HepG2 (cell line): ENCODE results near the gene TP73. TPM values are rescaled to one million over a fixed set of nuclear protein-coding genes. Genes with fewer than 3 reads are reported as not detected.

Experiments used
- ATAC-seq: fragments of 200-7000 bp; cut with Tn5 transposase; 3 replicates; pipeline ENCODE4 v1.9.1; 2020; ENCODE audit warnings: mild to moderate bottlenecking, moderate library complexity
- BruUV-seq: library from RNA; stranded (reverse); fragments of 400-500 nt; replicated peaks from 2 replicates; lab custom pipeline; 2021; lab: Mats Ljungman, UMichigan
- CTCF ChIA-PET: fragments of 300-600 bp; formaldehyde crosslinking; extraction: SDS; loops from one replicate; lab custom pipeline; 2021; ENCODE audit warnings: low total read pairs, inconsistent platforms, low intra/inter-chr PET ratio; lab: Yijun Ruan, JAX
- POLR2A ChIA-PET: fragments of 350-600 bp; sonication (Branson Sonifier 250); formaldehyde crosslinking; loops from one replicate; lab custom pipeline; 2020; ENCODE audit warnings: antibody characterized with exemption, inconsistent platforms; lab: Yijun Ruan, JAX
- DNase-seq: peaks from one replicate; pipeline ENCODE4 v3.0.0-alpha.2; 2015; ENCODE audit warnings: low spot score
- FAIRE-seq: peaks from 3 replicates; lab custom pipeline; 2011; peaks lifted over from hg19 to GRCh38; lab: Jason Lieb, UNC
- H2AFZ ChIP-seq: one replicate; pipeline ENCODE4 v1.6.1; 2011; ENCODE audit warnings: low read length, inconsistent platforms
- H3K27ac ChIP-seq: fragments of 300-600 bp; 3 replicates; pipeline ENCODE4 v1.8.0; 2011; ENCODE audit warnings: mixed run types, mild to moderate bottlenecking, mixed read lengths, low read length, inconsistent platforms; ENCODE audit not compliant: insufficient read depth; ENCODE audit errors: extremely low read length
- H3K27me3 ChIP-seq, 2 experiments: fragments of 200-600 bp in 1 of 2; 2 replicates in 1 of 2; 3 replicates in 1 of 2; pipeline versions ENCODE4 v1.6.0 to v1.8.0; 2011; ENCODE audit warnings: low read length in 2 of 2, mild to moderate bottlenecking in 2 of 2, moderate library complexity in 2 of 2, inconsistent platforms in 1 of 2; ENCODE audit not compliant: insufficient read depth in 2 of 2, control insufficient read depth in 1 of 2
- H3K36me3 ChIP-seq, 2 experiments: fragments of 200-600 bp in 1 of 2; replicated peaks in 1 of 2; 2 replicates in 1 of 2; 3 replicates in 1 of 2; pipeline versions ENCODE4 v1.5.1 to v1.8.0; 2011; ENCODE audit warnings: low read length in 2 of 2, inconsistent platforms in 1 of 2; ENCODE audit not compliant: insufficient read depth in 2 of 2, control insufficient read depth in 1 of 2
- H3K4me1 ChIP-seq: 2 replicates; pipeline ENCODE4 v1.5.1; 2012; ENCODE audit warnings: low read length, inconsistent platforms; ENCODE audit not compliant: insufficient read depth
- H3K4me2 ChIP-seq: 2 replicates; pipeline ENCODE4 v1.6.0; 2011; ENCODE audit warnings: low read depth, low read length, inconsistent platforms
- H3K4me3 ChIP-seq, 3 experiments: fragments of 200-600 bp in 1 of 3; sonication (generic), shearing (Covaris generic) in 1 of 3; replicated peaks in 1 of 3; 2 replicates each; pipeline ENCODE4 v1.5.1; 2011 to 2016; ENCODE audit warnings: low read length in 3 of 3, inconsistent platforms in 2 of 3, low read depth in 2 of 3, mild to moderate bottlenecking in 2 of 3, control low read depth in 1 of 3, mixed read lengths in 1 of 3; ENCODE audit not compliant: insufficient read depth in 1 of 3
- H3K79me2 ChIP-seq: one replicate; pipeline ENCODE4 v1.6.1; 2011; ENCODE audit warnings: low read length, inconsistent platforms; ENCODE audit not compliant: insufficient read depth
- H3K9ac ChIP-seq: 2 replicates; pipeline ENCODE4 v1.6.0; 2011; ENCODE audit warnings: mild to moderate bottlenecking, low read depth, low read length, inconsistent platforms; ENCODE audit not compliant: insufficient read depth
- H3K9me3 ChIP-seq: 2 replicates; pipeline ENCODE4 v1.5.1; 2012; ENCODE audit warnings: mild to moderate bottlenecking, low read length
- H4K20me1 ChIP-seq: 2 replicates; pipeline ENCODE4 v1.6.0; 2011; ENCODE audit warnings: inconsistent platforms, mild to moderate bottlenecking, low read length, moderate library complexity; ENCODE audit not compliant: insufficient read depth
- ATF7 ChIP-seq, 2 experiments: fragments of 450-650 bp in 1 of 2; sonication (generic) in 1 of 2; formaldehyde crosslinking in 1 of 2; IDR thresholded peaks; 2 replicates each; pipeline versions ENCODE4 v1.4.0 to v1.6.1; 2016 to 2020; ENCODE audit warnings: antibody characterized with exemption in 1 of 2, mild to moderate bottlenecking in 1 of 2, missing genetic modification reagents in 1 of 2
- CBX5 ChIP-seq: sonication (generic); formaldehyde crosslinking; IDR thresholded peaks from 2 replicates; pipeline ENCODE4 v1.4.0; 2020; ENCODE audit warnings: missing genetic modification reagents, borderline replicate concordance
- CREB1 ChIP-seq, 2 experiments: fragments of 450-650 bp in 1 of 2; IDR thresholded peaks; 2 replicates each; pipeline ENCODE4 v1.6.1; 2016 to 2017; ENCODE audit warnings: control low read depth in 1 of 2, mild to moderate bottlenecking in 1 of 2, missing compliant biosample characterization in 1 of 2, missing genetic modification characterization in 1 of 2
- EZH2 ChIP-seq: conservative IDR thresholded peaks from 2 replicates; pipeline ENCODE4 v1.6.1; 2012; ENCODE audit warnings: mild to moderate bottlenecking, low read depth, low read length, moderate library complexity
- FIP1L1 ChIP-seq: fragments of 200-400 bp; formaldehyde crosslinking; IDR thresholded peaks from 2 replicates; pipeline ENCODE4 v1.6.1; 2018; ENCODE audit warnings: low read depth, mild to moderate bottlenecking, low read length, moderate library complexity, borderline replicate concordance; ENCODE audit not compliant: insufficient read depth
- FOSL2 ChIP-seq: sonication (generic); formaldehyde crosslinking; IDR thresholded peaks from 2 replicates; pipeline ENCODE4 v1.4.0; 2020; ENCODE audit warnings: missing genetic modification reagents
- NFAT5 ChIP-seq: sonication (generic); formaldehyde crosslinking; IDR thresholded peaks from 2 replicates; pipeline ENCODE4 v1.4.0; 2020; ENCODE audit warnings: missing genetic modification reagents
- SALL1 ChIP-seq: sonication (generic); formaldehyde crosslinking; IDR thresholded peaks from 2 replicates; pipeline ENCODE4 v1.8.0; 2022; ENCODE audit warnings: mild to moderate bottlenecking, missing genetic modification reagents
- ZNF557 ChIP-seq: sonication (generic); formaldehyde crosslinking; IDR thresholded peaks from 2 replicates; pipeline ENCODE4 v1.4.0; 2020; ENCODE audit warnings: missing genetic modification reagents
- WGBS: methylation state at CpG from one replicate; pipeline ENCODE4 v1.1.6; 2017; ENCODE audit warnings: low lambda C conversion rate; 5-methylcytosine and 5-hydroxymethylcytosine counted together
- in situ Hi-C: cut with HindIII; loops from 2 replicates; pipeline ENCODE4 v1.10.0; 2017; ENCODE audit warnings: low pct_unique_long_range_greater_than_20kb; ENCODE audit not compliant: extremely low pct_ligation_motif_present
- intact Hi-C: fragments of 100-400 bp; cut with micrococcal nuclease; formaldehyde crosslinking; loops from one replicate; pipeline ENCODE4 v1.10.0; 2022; ENCODE audit not compliant: unreplicated experiment
- polyA plus RNA-seq, 8 experiments: library from polyadenylated mRNA; depleted of rRNA in 3 of 8; stranded (reverse) in 7 of 8; unstranded in 1 of 8; fragments of >200 nt; fragmentation: Illumina TruSeq in 4 of 8; extraction: Trizol in 4 of 8; gene quantifications; 2 replicates each; pipeline versions ENCODE4 v1.2.1 to v1.2.3, GENCODE V29; 2011 to 2016; ENCODE audit warnings: low read depth in 4 of 8, missing spikeins in 1 of 8, mixed read lengths in 1 of 8; ENCODE audit not compliant: insufficient read depth in 1 of 8
- total RNA-seq, 5 experiments: library from RNA; depleted of rRNA; stranded (reverse); fragments of >200 nt; fragmentation: Illumina TruSeq; extraction: Trizol; gene quantifications; 2 replicates each; pipeline ENCODE4 v1.2.3, GENCODE V29; 2016; ENCODE audit warnings: low read depth in 1 of 5

Gene TP73
- total and polyA plus RNA-seq, 2 of the 13 experiments (the other 11 are each of a cell fraction or from before 2014, with no cell fraction given) = 0.49 to 1.1 TPM

GRCh38 chr1:3753656-3754454, 101.5 kb downstream of the TP73 start:
- Histone ChIP-seq H3K4me1 (no peaks in the 10 kb centered on the region), H3K27ac (no peak overlapping the region), H3K9me3 (no peaks in the 10 kb centered on the region), H3K9ac (no peak overlapping the region), H2AFZ (no peak overlapping the region), H3K4me2 (no peak overlapping the region), H3K36me3 (no peaks in the 10 kb centered on the region), H3K27me3 (peaks cover 15 to 55% of the 10 kb centered on the region in 2 experiments; a peak in 4 of 5 replicates)
- in situ Hi-C loops = no loop called here
- DNase-seq (no peak), ATAC-seq (no peak; the same call in 2 of the 3 replicates), FAIRE-seq (no peak)
- intact Hi-C loops = no loop called here
- BruUV-seq = no TSS peak
- 69% methylated on average over 5 of the region's 20 CpGs for WGBS
- CTCF ChIA-PET = no interaction called here
- TF ChIP-seq ZNF557 (CRISPR knock-in tag) (no peak), CBX5 (no peak), FIP1L1 (no peak)
- TF ChIP-seq, all 625 proteins: peak for 0
- POLR2A ChIA-PET = interaction anchor here (1.4 kb wide), 1 partner anchor 16 kb away, joined by 3 read pairs; no protein-coding TSS in a partner anchor
- H4K20me1 ChIP-seq = no peaks in the 10 kb centered on the region
- no peak overlapping the region for H3K4me3 ChIP-seq
- H3K79me2 ChIP-seq = no peaks in the 10 kb centered on the region

- no peak overlapping the region for H3K27ac ChIP-seq
- no peak for FAIRE-seq
- ChIA-PET POLR2A (interaction anchor here (0.7 to 0.8 kb wide), 2 partner anchors 8 to 15 kb away, joined by 3 read pairs; no protein-coding TSS in a partner anchor), CTCF (no interaction called here)
- intact Hi-C loops (no loop called here), in situ Hi-C loops (no loop called here)
- H3K36me3 ChIP-seq = no peaks in the 10 kb centered on the region
- H3K27me3 ChIP-seq = peaks cover 17 to 70% of the 10 kb centered on the region in 2 experiments; a peak in 4 of 5 replicates
- H3K9me3 ChIP-seq = no peaks in the 10 kb centered on the region
- no peak overlapping the region for H3K9ac ChIP-seq
- H3K4me1 ChIP-seq = no peaks in the 10 kb centered on the region
- no peaks in the 10 kb centered on the region for H3K79me2 ChIP-seq
- ATAC-seq = no peak
- H4K20me1 ChIP-seq = no peaks in the 10 kb centered on the region
- no peak overlapping the region for H2AFZ ChIP-seq
- no peak for DNase-seq
- 49% methylated on average over 17 of the region's 21 CpGs for WGBS
- TF ChIP-seq EZH2 (0 out of 2 replicates have a peak, but pooled peaks have one; percentile 22), FOSL2 (CRISPR knock-in tag) (no peak), NFAT5 (CRISPR knock-in tag) (no peak), ATF7 (IDR thresholded peaks at IDR 0.05) (peak; percentile 32; the same call in 1 of the 2 replicates), ATF7 (CRISPR knock-in tag; IDR thresholded peaks at IDR 0.05) (no peak), CREB1 (IDR thresholded peaks at IDR 0.05) (0 out of 2 replicates have a peak, but pooled peaks have one; percentile 18), CREB1 (CRISPR knock-in tag; IDR thresholded peaks at IDR 0.05) (no peak), SALL1 (CRISPR knock-in tag) (no peak)
- H3K4me3 ChIP-seq = no peak overlapping the region
- no peak overlapping the region for H3K4me2 ChIP-seq
- no TSS peak for BruUV-seq
Observed at GRCh38 chr1:3756394-3756793, 104.1 kb downstream of the TP73 start.
